ENCODE measurements around the gene SNTG2. TPM values are rescaled to one million over a fixed set of nuclear protein-coding genes. Genes with fewer than 3 reads are reported as not detected.
"Not testable (repeated sequence)": the region's sequence is repeated elsewhere in the genome, so short reads cannot be mapped to it uniquely, and the experiment has no call there.

The SNTG2 gene
- total and polyA plus RNA-seq, 7 experiments from 2014 or later, result 0.26 to 4.9 (median 3.1) TPM; not detected in 2

- no peaks in the 10 kb centered on the region for H3K9me3 ChIP-seq (ENCODE audit: control insufficient read depth in 2 of 3, low read length in 3 of 3)
These were observed 463.5 kb downstream of the SNTG2 start for GRCh38 chr2:1414121-1414520.

GRCh38 chr2:1414901-1415300 lies 464.3 kb downstream of the SNTG2 start:
- H3K27me3 Mint-ChIP-seq; POLR2A ChIA-PET; H3K9me3 Mint-ChIP-seq; H3K27me3 ChIP-seq (ENCODE audit: control insufficient read depth in 2 of 2, insufficient read depth in 2 of 2, low read length in 2 of 2); H3K4me3 Mint-ChIP-seq; ATAC-seq; H3K4me1 Mint-ChIP-seq; DNase-seq; CTCF ChIA-PET; H3K9me3 ChIP-seq (ENCODE audit: control insufficient read depth in 2 of 3, low read length in 3 of 3); H3K27ac ChIP-seq (ENCODE audit: low read depth, low read length); H3K36me3 Mint-ChIP-seq; H3K27ac Mint-ChIP-seq; H3K4me1 ChIP-seq (ENCODE audit: control insufficient read depth in 2 of 2, insufficient read depth in 2 of 2, low read length in 2 of 2); H3K36me3 ChIP-seq (ENCODE audit: control insufficient read depth in 2 of 3, insufficient read depth in 3 of 3, low read length in 3 of 3); H3K4me3 ChIP-seq (ENCODE audit: low read length); intact Hi-C loops (cut with micrococcal nuclease): not testable (repeated sequence)

More at GRCh38 chr2:1414121-1414520, 463.5 kb downstream of the SNTG2 start:
- no peaks in the 10 kb centered on the region for H3K4me1 Mint-ChIP-seq
- ATAC-seq (no peak), DNase-seq (no peak)
- POLR2A ChIA-PET, result no interaction called here
- intact Hi-C loops (cut with micrococcal nuclease), result no loop called here
- H3K4me3 Mint-ChIP-seq, result no peak overlapping the region
- CTCF ChIA-PET, result no interaction called here
- no peaks in the 10 kb centered on the region for H3K9me3 Mint-ChIP-seq
- no peaks in the 10 kb centered on the region for H3K4me1 ChIP-seq (ENCODE audit: control insufficient read depth in 2 of 2, insufficient read depth in 2 of 2, low read length in 2 of 2)
- H3K4me3 ChIP-seq (ENCODE audit: low read length), result no peak overlapping the region
- no peak overlapping the region for H3K27ac Mint-ChIP-seq
- no peaks in the 10 kb centered on the region for H3K36me3 ChIP-seq (ENCODE audit: control insufficient read depth in 2 of 3, insufficient read depth in 3 of 3, low read length in 3 of 3)
- no peaks in the 10 kb centered on the region for H3K27me3 ChIP-seq (ENCODE audit: control insufficient read depth in 2 of 2, insufficient read depth in 2 of 2, low read length in 2 of 2)
- no peaks in the 10 kb centered on the region for H3K36me3 Mint-ChIP-seq
- H3K27me3 Mint-ChIP-seq, result no peaks in the 10 kb centered on the region
- no peak overlapping the region for H3K27ac ChIP-seq (ENCODE audit: low read depth, low read length)

GRCh38 chr2:1415501-1415900 lies 464.9 kb downstream of the SNTG2 start:
- Mint-ChIP-seq H3K9me3 (no peaks in the 10 kb centered on the region), H3K4me3 (no peak overlapping the region), H3K27ac (no peak overlapping the region), H3K36me3 (no peaks in the 10 kb centered on the region), H3K4me1 (no peaks in the 10 kb centered on the region), H3K27me3 (no peaks in the 10 kb centered on the region)
- ChIA-PET CTCF (no interaction called here), POLR2A (no interaction called here)
- Histone ChIP-seq H3K36me3 (ENCODE audit: control insufficient read depth in 2 of 3, insufficient read depth in 3 of 3, low read length in 3 of 3) (no peaks in the 10 kb centered on the region), H3K27ac (ENCODE audit: low read depth, low read length) (no peak overlapping the region), H3K9me3 (ENCODE audit: control insufficient read depth in 2 of 3, low read length in 3 of 3) (no peaks in the 10 kb centered on the region), H3K27me3 (ENCODE audit: control insufficient read depth in 2 of 2, insufficient read depth in 2 of 2, low read length in 2 of 2) (no peaks in the 10 kb centered on the region), H3K4me1 (ENCODE audit: control insufficient read depth in 2 of 2, insufficient read depth in 2 of 2, low read length in 2 of 2) (no peaks in the 10 kb centered on the region), H3K4me3 (ENCODE audit: low read length) (no peak overlapping the region)
- DNase-seq (no peak), ATAC-seq (no peak)
- intact Hi-C loops (cut with micrococcal nuclease), result no loop called here

Data from naive thymus-derived CD4-positive, alpha-beta T cell (primary cell).